Measurements from ENCODE around the gene ZFHX3.

DNA sequence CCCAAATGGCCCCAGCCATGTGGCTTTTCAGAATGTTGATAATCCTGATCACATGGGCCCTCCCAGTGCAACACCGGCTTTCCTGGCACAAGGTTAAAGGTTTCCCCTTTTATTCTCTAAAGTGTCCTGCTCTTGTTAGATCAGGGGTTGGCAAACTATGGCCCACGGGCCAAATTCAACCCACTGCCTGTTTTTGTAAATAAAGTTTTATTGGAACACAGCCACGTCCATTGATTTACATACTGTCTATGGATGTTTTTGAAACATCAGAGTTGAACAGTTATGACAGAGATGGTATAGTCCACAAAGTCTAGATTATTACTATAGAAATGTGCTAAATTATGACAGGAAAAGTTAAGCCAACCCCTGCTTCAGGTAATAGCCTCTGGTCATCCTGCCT lies 157.3 kb downstream of the ZFHX3 start:
- TF ChIP-seq, protein P1, sequence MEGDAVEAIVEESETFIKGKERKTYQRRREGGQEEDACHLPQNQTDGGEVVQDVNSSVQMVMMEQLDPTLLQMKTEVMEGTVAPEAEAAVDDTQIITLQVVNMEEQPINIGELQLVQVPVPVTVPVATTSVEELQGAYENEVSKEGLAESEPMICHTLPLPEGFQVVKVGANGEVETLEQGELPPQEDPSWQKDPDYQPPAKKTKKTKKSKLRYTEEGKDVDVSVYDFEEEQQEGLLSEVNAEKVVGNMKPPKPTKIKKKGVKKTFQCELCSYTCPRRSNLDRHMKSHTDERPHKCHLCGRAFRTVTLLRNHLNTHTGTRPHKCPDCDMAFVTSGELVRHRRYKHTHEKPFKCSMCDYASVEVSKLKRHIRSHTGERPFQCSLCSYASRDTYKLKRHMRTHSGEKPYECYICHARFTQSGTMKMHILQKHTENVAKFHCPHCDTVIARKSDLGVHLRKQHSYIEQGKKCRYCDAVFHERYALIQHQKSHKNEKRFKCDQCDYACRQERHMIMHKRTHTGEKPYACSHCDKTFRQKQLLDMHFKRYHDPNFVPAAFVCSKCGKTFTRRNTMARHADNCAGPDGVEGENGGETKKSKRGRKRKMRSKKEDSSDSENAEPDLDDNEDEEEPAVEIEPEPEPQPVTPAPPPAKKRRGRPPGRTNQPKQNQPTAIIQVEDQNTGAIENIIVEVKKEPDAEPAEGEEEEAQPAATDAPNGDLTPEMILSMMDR (IDR thresholded peaks at IDR 0.05; ENCODE audit: low read depth, low read length, missing input control), result no peak
- TF ChIP-seq SP1 (IDR thresholded peaks at IDR 0.05) (no peak), RAD21 (IDR thresholded peaks at IDR 0.05) (no peak), YY1 (IDR thresholded peaks at IDR 0.05) (no peak), TAF1 (conservative IDR thresholded peaks at IDR 0.05) (no peak), JUND (IDR thresholded peaks at IDR 0.05) (no peak), HNF4A (conservative IDR thresholded peaks at IDR 0.05) (peak in 1 of 2 donors; percentile 19), FOXA1 (IDR thresholded peaks at IDR 0.05) (no peak), GABPA (IDR thresholded peaks at IDR 0.05 in 1 of 2, conservative IDR thresholded peaks at IDR 0.05 in 1 of 2) (no peak)
- TF ChIP-seq, protein P2, sequence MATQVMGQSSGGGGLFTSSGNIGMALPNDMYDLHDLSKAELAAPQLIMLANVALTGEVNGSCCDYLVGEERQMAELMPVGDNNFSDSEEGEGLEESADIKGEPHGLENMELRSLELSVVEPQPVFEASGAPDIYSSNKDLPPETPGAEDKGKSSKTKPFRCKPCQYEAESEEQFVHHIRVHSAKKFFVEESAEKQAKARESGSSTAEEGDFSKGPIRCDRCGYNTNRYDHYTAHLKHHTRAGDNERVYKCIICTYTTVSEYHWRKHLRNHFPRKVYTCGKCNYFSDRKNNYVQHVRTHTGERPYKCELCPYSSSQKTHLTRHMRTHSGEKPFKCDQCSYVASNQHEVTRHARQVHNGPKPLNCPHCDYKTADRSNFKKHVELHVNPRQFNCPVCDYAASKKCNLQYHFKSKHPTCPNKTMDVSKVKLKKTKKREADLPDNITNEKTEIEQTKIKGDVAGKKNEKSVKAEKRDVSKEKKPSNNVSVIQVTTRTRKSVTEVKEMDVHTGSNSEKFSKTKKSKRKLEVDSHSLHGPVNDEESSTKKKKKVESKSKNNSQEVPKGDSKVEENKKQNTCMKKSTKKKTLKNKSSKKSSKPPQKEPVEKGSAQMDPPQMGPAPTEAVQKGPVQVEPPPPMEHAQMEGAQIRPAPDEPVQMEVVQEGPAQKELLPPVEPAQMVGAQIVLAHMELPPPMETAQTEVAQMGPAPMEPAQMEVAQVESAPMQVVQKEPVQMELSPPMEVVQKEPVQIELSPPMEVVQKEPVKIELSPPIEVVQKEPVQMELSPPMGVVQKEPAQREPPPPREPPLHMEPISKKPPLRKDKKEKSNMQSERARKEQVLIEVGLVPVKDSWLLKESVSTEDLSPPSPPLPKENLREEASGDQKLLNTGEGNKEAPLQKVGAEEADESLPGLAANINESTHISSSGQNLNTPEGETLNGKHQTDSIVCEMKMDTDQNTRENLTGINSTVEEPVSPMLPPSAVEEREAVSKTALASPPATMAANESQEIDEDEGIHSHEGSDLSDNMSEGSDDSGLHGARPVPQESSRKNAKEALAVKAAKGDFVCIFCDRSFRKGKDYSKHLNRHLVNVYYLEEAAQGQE (IDR thresholded peaks at IDR 0.05), result no peak
- TF ChIP-seq, protein P3, sequence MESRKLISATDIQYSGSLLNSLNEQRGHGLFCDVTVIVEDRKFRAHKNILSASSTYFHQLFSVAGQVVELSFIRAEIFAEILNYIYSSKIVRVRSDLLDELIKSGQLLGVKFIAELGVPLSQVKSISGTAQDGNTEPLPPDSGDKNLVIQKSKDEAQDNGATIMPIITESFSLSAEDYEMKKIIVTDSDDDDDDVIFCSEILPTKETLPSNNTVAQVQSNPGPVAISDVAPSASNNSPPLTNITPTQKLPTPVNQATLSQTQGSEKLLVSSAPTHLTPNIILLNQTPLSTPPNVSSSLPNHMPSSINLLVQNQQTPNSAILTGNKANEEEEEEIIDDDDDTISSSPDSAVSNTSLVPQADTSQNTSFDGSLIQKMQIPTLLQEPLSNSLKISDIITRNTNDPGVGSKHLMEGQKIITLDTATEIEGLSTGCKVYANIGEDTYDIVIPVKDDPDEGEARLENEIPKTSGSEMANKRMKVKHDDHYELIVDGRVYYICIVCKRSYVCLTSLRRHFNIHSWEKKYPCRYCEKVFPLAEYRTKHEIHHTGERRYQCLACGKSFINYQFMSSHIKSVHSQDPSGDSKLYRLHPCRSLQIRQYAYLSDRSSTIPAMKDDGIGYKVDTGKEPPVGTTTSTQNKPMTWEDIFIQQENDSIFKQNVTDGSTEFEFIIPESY (IDR thresholded peaks at IDR 0.05), result no peak
- TF ChIP-seq, protein P4, sequence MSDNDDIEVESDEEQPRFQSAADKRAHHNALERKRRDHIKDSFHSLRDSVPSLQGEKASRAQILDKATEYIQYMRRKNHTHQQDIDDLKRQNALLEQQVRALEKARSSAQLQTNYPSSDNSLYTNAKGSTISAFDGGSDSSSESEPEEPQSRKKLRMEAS (IDR thresholded peaks at IDR 0.05), result no peak
- TF ChIP-seq, protein P5, sequence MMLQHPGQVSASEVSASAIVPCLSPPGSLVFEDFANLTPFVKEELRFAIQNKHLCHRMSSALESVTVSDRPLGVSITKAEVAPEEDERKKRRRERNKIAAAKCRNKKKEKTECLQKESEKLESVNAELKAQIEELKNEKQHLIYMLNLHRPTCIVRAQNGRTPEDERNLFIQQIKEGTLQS (IDR thresholded peaks at IDR 0.05), result no peak

Measured in liver (tissue), 3 donors.